Measurements from ENCODE around the gene NRM.
"Not testable (repeated sequence)": the region's sequence is repeated elsewhere in the genome, so short reads cannot be mapped to it uniquely, and the experiment has no call there.

Gene NRM

GRCh38 chr6:30687659-30688431, 2.9 kb downstream of the NRM start:
- peak; percentile 24 for DNase-seq

- peak; percentile 80 for DNase-seq
Measured at GRCh38 chr6:30686908-30687658, 3.7 kb downstream of the NRM start.

GRCh38 chr6:30686009-30686907, 4.5 kb downstream of the NRM start, which contains the start of gene PPP1R18:
TSS of gene PPP1R18 (minus strand) at chr6:30686645. CDS start at chr6:30686018, 627 bp downstream.
- peak; percentile 72 for DNase-seq

- no peak for DNase-seq
Measured at GRCh38 chr6:30685157-30686008, 5.4 kb downstream of the NRM start.

GRCh38 chr6:30684386-30685156, 6.2 kb downstream of the NRM start:
- no peak for DNase-seq

- no peak for DNase-seq
Measured at GRCh38 chr6:30683980-30684338, 6.8 kb downstream of the NRM start.

- no peak for DNase-seq
Measured at GRCh38 chr6:30683183-30683979, 7.4 kb downstream of the NRM start.

GRCh38 chr6:30682143-30683117, 8.4 kb downstream of the NRM start:
- DNase-seq = peak; percentile 65

GRCh38 chr6:30681766-30682142, 9.0 kb downstream of the NRM start:
- DNase-seq = no peak

GRCh38 chr6:30679765-30680535, 10.8 kb downstream of the NRM start:
- DNase-seq = no peak

- peak; percentile 64 for DNase-seq
Measured at GRCh38 chr6:30678964-30679726, 11.6 kb downstream of the NRM start.

GRCh38 chr6:30676660-30677285, 14.0 kb downstream of the NRM start:
- no peak for DNase-seq

GRCh38 chr6:30672445-30673253, 18.1 kb downstream of the NRM start, which contains the start of gene DHX16:
TSS of gene DHX16 (minus strand) at chr6:30673006. CDS start at chr6:30672841, 165 bp downstream.
- peak; percentile 98 for DNase-seq

GRCh38 chr6:30670760-30671527, 19.8 kb downstream of the NRM start:
- DNase-seq = no peak

- DNase-seq = not testable (repeated sequence)
Measured at GRCh38 chr6:30666300-30666699, 24.5 kb downstream of the NRM start.
